ENCODE measurements around the gene TMEM203. TPM values are rescaled to one million over a fixed set of nuclear protein-coding genes. Genes with fewer than 3 reads are reported as not detected.

Gene TMEM203
- 10 to 100 TPM; 19.9 to 29.7 (median 22.7) TPM for total RNA-seq

- no peak for TF ChIP-seq CTCF (IDR thresholded peaks at IDR 0.05; ENCODE audit: low read depth)
Measured at GRCh38 chr9:137205126-137206069, at the start of gene TMEM203, which contains the start of gene NDOR1. TSS of gene TMEM203 (minus strand) at chr9:137205648. CDS start at chr9:137205414, 234 bp downstream. TSS of gene NDOR1 (plus strand) at chr9:137205700. CDS start at chr9:137205778, 78 bp downstream.

GRCh38 chr9:137254624-137255447, 49.4 kb upstream of the TMEM203 start, which contains the start of gene NELFB:
TSS of gene NELFB (plus strand) at chr9:137255327.
- TF ChIP-seq CTCF (IDR thresholded peaks at IDR 0.05; ENCODE audit: low read depth), result no peak

- TF ChIP-seq CTCF (IDR thresholded peaks at IDR 0.05; ENCODE audit: low read depth), result no peak
Measured at GRCh38 chr9:137253717-137254623, 48.5 kb upstream of the TMEM203 start.

GRCh38 chr9:137252555-137253506, 47.4 kb upstream of the TMEM203 start:
- no peak for TF ChIP-seq CTCF (IDR thresholded peaks at IDR 0.05; ENCODE audit: low read depth)

GRCh38 chr9:137251490-137252268, 46.2 kb upstream of the TMEM203 start:
- no peak for TF ChIP-seq CTCF (IDR thresholded peaks at IDR 0.05; ENCODE audit: low read depth)
